GM12801 (cell line): ENCODE results near the gene EPB41L1.

Source experiments
- CTCF ChIP-seq: IDR thresholded peaks from one replicate; pipeline ENCODE4 v1.5.1; 2011; ENCODE audit warnings: control low read depth; ENCODE audit not compliant: insufficient read length; ENCODE audit errors: extremely low read depth

The EPB41L1 gene

GRCh38 chr20:36218380-36219064 lies 64.0 kb downstream of the EPB41L1 start:
- no peak for TF ChIP-seq CTCF

- TF ChIP-seq CTCF, result no peak
Measured at GRCh38 chr20:36219671-36220220, 65.2 kb downstream of the EPB41L1 start.

GRCh38 chr20:36225666-36226065 lies 71.1 kb downstream of the EPB41L1 start:
- no peak for TF ChIP-seq CTCF

GRCh38 chr20:36228770-36229169 lies 74.2 kb downstream of the EPB41L1 start:
- no peak for TF ChIP-seq CTCF

GRCh38 chr20:36230019-36230418 lies 75.5 kb downstream of the EPB41L1 start:
- no peak for TF ChIP-seq CTCF

- no peak for TF ChIP-seq CTCF
Measured at GRCh38 chr20:36231331-36231730, 76.8 kb downstream of the EPB41L1 start.

GRCh38 chr20:36234771-36235320 lies 80.3 kb downstream of the EPB41L1 start:
- no peak for TF ChIP-seq CTCF
